GM18511 (cell line): Measurements from ENCODE around the gene POPDC3.

Experiments
- ATAC-seq: cut with Tn5 transposase; IDR thresholded peaks from one replicate; pipeline ENCODE4 v1.9.1; 2021; ENCODE audit warnings: mild to moderate bottlenecking, moderate library complexity; ENCODE audit not compliant: unreplicated experiment

POPDC3 gene

GRCh38 chr6:105161421-105161820, 18.4 kb downstream of the POPDC3 start:
- ATAC-seq = no peak

- ATAC-seq = no peak
Observed at GRCh38 chr6:105153676-105154075, 26.1 kb downstream of the POPDC3 start.

- ATAC-seq = no peak
Observed at GRCh38 chr6:105152880-105153279, 26.9 kb downstream of the POPDC3 start.

DNA sequence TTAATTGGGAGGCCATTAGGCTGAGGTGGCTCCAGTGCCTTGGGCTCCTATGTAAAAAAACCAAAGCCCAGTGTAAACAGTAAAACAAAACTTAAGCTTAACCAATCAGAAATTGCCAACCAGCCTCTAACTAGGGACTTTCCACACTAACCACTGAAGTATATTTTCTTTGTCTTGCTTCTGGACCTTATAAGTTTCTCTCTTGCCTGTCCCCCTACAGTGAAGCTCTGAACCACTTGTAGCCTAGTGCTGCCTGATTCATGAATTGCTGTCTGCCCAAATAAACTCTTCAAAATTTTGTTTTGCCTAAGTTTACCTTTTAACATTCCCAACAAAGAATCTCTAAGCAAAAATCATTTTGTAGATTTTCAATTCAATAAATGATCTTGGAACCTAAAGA, 28.2 kb downstream of the POPDC3 start:
- no peak for ATAC-seq

- no peak for ATAC-seq
Observed at GRCh38 chr6:105138141-105138540, 41.7 kb downstream of the POPDC3 start.

GRCh38 chr6:105137388-105137787, 42.4 kb downstream of the POPDC3 start:
- no peak for ATAC-seq

DNA sequence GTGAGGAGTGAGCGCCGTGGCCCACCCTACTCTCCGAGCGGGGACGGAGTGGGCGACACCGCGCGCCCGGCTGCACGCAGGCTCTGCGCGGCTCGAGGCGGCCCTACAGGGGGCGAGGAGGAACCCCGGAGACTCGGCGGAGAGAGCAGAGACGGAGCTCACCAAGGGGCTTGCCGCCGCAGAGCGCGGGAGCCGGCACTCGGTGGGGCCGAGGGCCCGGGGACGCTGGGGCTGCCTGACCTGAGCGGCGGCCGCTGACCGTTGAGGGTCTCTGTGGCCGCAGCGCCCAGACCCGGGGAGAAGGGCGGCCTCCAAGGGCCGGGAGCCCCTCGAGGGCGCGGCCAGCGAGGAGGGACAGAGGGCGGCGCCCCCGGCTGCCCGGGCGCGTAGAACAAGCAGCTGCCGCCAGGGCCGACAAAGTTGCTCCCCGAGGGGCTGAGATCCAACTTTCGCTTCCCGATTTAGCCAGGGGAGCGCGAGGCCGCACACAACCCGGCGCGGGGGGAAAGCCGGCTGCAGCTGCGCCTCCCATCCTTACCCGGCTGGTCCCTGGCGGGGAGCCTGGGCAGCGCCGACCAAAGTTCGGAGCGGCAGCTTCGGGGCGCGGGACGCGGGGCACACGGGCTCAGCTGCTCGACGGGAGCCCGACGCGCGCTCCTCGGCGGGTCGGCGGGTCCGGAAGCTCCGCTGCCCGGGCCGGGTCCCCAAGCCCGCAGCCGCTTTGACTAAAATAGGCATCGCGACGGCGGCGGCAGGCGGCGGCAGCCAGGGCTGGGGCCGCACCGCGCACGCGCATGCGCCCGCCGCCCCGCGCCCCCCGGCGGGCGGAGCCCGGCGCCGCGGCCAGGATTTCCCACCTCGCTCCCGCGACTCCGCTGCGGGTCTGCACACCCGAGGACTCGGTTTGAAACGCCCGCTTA, 43.1 kb downstream of the POPDC3 start:
- peak; percentile 64 for ATAC-seq

DNA sequence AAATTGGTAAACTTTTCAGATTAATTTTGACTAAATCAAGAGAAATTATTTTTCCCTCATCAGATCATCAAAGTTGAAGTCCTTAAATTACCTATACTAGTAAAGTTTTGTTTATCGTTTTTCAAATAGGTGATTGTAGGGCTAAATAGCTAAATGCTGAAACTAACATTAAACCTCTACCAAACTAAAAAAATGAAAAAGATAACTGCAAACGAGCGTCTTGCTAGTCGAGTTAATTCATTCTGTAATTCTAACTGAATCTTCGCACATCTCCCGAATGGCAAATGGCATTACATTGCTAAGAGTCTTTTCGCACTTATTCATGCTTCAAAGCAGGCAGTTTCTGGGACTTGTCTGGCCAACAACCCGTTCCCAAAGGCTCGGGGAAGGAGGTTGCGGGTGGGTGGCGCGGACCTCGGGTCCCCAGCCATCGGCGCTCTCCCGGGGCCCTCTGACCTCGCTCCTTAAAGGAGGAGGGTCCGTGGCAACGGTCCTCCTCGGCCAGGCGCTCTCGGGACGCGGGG, 43.8 kb downstream of the POPDC3 start:
- no peak for ATAC-seq

GRCh38 chr6:105135056-105135455, 44.8 kb downstream of the POPDC3 start:
- no peak for ATAC-seq

GRCh38 chr6:105122717-105123116, 57.1 kb downstream of the POPDC3 start:
- no peak for ATAC-seq

GRCh38 chr6:105121981-105122380, 57.8 kb downstream of the POPDC3 start:
- ATAC-seq = no peak

DNA sequence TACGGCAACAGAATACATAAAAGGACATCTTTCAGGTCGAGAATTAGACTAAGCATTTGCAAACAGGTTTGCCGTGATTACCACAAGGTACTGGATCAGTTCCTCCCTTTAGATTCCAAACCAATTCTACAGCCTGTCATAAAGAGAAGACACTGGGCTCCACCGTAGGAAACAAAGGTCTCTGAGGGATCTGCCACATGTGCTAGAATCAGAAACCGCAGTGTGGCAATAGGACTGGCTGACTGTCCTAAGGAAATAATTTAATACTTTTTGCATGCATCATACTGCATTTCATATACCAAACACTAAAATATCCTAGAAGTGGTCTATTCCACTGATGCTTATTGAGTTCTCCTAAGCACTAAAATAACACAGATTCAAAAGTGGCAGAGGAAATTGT, 59.2 kb downstream of the POPDC3 start:
- ATAC-seq = no peak

- ATAC-seq = no peak
Observed at GRCh38 chr6:105116150-105116549, 63.7 kb downstream of the POPDC3 start.

DNA sequence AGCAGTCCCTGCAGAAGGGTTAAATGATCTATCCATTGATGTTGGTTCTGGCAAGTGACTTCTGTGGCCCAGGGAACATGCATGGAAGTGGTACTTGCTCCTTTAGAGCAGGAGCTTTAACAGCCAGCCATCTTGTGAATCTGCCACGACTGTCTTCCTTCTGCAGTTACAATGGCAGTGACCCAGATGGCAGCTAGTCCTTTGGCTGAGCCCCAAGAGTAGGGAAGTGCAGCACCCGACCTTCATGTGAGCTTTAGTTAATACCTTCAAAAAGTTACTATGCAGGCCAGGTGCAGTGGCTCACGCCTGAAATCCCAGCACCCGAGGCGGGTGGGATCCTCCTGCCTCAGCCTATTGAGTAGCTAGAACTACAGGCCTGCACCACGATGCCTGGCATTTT, 66.4 kb downstream of the POPDC3 start:
- ATAC-seq = no peak

GRCh38 chr6:105112577-105112976, 67.2 kb downstream of the POPDC3 start:
- ATAC-seq = no peak

DNA sequence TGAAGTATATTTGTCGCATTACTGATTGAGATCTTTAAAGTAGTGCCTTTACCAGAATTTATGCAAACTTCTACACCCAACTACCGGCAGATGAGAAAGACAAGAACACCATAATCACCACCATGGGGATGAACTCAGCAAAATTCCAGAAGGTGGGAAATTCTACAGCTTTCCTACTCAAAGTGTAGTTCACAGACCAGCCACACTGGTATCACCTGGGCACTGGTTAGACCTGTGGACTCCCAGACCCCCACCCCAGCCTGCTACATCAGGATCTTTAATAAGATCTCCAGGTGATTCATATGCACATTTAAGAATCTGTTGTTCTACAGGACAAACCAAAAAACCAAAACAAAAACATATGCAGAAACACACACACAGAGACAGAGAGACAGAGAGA, 67.9 kb downstream of the POPDC3 start:
- ATAC-seq = no peak

DNA sequence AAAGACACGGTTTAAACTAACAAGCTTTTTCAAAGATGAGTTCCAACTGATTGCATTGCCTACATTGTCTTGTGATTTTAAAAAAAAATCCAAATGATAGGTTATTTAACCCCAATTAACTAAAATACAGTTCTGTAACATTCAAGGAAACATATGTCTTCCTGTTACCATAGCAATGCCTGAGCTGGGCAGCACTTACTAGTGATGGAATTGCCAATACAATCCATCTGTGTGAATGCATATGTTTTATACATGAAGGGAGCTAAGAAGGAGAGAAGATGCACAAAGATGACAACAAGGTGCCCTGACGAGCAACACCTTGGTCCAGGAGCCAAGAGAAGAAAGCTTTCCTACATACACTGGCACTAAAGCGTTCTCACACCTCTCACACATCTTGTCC, 68.7 kb downstream of the POPDC3 start:
- no peak for ATAC-seq

- peak; percentile 53 for ATAC-seq
Observed at GRCh38 chr6:105109955-105110895, 69.6 kb downstream of the POPDC3 start.

DNA sequence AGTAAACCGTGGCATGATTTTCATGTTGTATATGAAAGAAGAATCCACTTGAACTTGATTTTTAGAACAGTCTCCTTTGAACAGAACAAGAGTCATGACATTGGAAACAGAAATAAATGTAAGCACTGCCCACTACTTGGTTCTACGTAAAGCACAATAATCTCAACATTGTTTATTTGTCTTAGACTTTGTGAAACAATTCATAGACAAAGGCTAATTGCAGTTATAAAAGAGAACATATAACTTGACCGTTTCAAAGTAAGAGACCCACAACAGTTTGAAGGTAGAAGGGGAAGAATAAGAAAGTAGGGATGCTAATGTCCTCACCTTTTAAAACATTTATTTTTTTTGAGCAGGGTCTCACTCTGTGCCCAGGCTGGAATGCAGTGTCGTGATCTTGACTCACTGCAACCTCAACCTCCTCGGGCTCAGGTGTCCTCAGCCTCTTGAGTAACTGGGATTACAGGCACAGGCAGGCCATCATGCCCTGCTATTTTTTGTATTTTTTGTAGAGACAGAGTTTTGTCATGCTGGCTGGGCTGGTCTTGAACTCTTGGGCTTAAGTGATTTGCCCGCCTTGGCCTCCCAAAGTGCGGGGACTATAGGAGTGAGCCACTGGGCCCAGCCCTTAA, 71.1 kb downstream of the POPDC3 start:
- ATAC-seq = no peak
